ENCODE results near the gene MAP3K14.

GRCh38 chr17:45263477-45263860, 53.4 kb downstream of the MAP3K14 start:
- TF ChIP-seq POLR2A (IDR thresholded peaks at IDR 0.05; ENCODE audit: low read length) (no peak), GATA1 (IDR thresholded peaks at IDR 0.05; ENCODE audit: low read depth, low read length) (no peak)
